ENCODE results near the gene NFE2L2. TPM values are rescaled to one million over a fixed set of nuclear protein-coding genes. Genes with fewer than 3 reads are reported as not detected.

NFE2L2 gene
- total RNA-seq, 1 donor from 2014 or later = 100 TPM

DNA sequence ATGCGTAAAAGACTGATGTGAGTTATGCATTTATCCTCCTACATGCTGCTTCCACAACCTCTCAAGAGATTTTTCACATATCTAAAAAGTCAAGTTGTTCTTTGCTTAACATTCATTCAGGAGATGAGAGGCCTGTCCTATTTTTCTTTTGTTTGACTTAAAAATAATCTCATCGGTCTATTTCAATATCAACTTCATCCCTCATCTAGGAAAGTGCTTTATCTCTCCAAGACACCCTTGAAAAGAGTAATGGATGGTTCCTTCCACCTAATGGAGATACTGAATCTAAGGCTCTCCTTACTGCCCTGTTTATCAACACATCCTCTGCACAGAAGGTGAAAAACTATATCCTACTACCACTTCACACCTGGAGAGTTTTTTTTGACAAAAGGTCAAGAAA lies 2.4 kb downstream of the NFE2L2 start:
- Mint-ChIP-seq H3K4me3 (ENCODE audit: unreplicated experiment) (peak overlapping the region; percentile 80), H3K9me3 (ENCODE audit: unreplicated experiment) (no peaks in the 10 kb centered on the region), H3K4me1 (ENCODE audit: unreplicated experiment) (peaks cover 58% of the 10 kb centered on the region), H3K36me3 (ENCODE audit: unreplicated experiment) (peaks cover 9% of the 10 kb centered on the region), H3K27me3 (ENCODE audit: unreplicated experiment) (no peaks in the 10 kb centered on the region), H3K27ac (ENCODE audit: unreplicated experiment) (peak overlapping the region; percentile 90)
- no peak for DNase-seq (ENCODE audit: extremely low spot score, unreplicated experiment)
- no peak for TF ChIP-seq CTCF (IDR thresholded peaks at IDR 0.05)

GRCh38 chr2:177261116-177262060 lies 3.1 kb downstream of the NFE2L2 start:
- TF ChIP-seq CTCF (IDR thresholded peaks at IDR 0.05) = no peak
- DNase-seq (ENCODE audit: extremely low spot score, unreplicated experiment) = no peak
- Mint-ChIP-seq H3K36me3 (ENCODE audit: unreplicated experiment) (peaks cover 9% of the 10 kb centered on the region), H3K9me3 (ENCODE audit: unreplicated experiment) (no peaks in the 10 kb centered on the region), H3K27ac (ENCODE audit: unreplicated experiment) (peak overlapping the region; percentile 90), H3K4me1 (ENCODE audit: unreplicated experiment) (peaks cover 58% of the 10 kb centered on the region), H3K27me3 (ENCODE audit: unreplicated experiment) (no peaks in the 10 kb centered on the region), H3K4me3 (ENCODE audit: unreplicated experiment) (peak overlapping the region; percentile 80)

- DNase-seq (ENCODE audit: extremely low spot score, unreplicated experiment) = no peak
- peak overlapping the region; percentile 56 for H3K27ac Mint-ChIP-seq (ENCODE audit: unreplicated experiment)
- peaks cover 57% of the 10 kb centered on the region for H3K4me1 Mint-ChIP-seq (ENCODE audit: unreplicated experiment)
- no peaks in the 10 kb centered on the region for H3K9me3 Mint-ChIP-seq (ENCODE audit: unreplicated experiment)
- peak overlapping the region; percentile 80 for H3K4me3 Mint-ChIP-seq (ENCODE audit: unreplicated experiment)
- H3K27me3 Mint-ChIP-seq (ENCODE audit: unreplicated experiment) = no peaks in the 10 kb centered on the region
- no peak for TF ChIP-seq CTCF (IDR thresholded peaks at IDR 0.05)
- H3K36me3 Mint-ChIP-seq (ENCODE audit: unreplicated experiment) = peaks cover 9% of the 10 kb centered on the region
Observed at GRCh38 chr2:177260379-177260778, 4.1 kb downstream of the NFE2L2 start.

GRCh38 chr2:177258059-177258458 lies 6.5 kb downstream of the NFE2L2 start:
- H3K4me3 Mint-ChIP-seq (ENCODE audit: unreplicated experiment) = no peak overlapping the region
- no peaks in the 10 kb centered on the region for H3K27me3 Mint-ChIP-seq (ENCODE audit: unreplicated experiment)
- DNase-seq (ENCODE audit: extremely low spot score, unreplicated experiment) = no peak
- H3K36me3 Mint-ChIP-seq (ENCODE audit: unreplicated experiment) = peaks cover 21% of the 10 kb centered on the region
- TF ChIP-seq CTCF (IDR thresholded peaks at IDR 0.05) = no peak
- peaks cover 80% of the 10 kb centered on the region for H3K4me1 Mint-ChIP-seq (ENCODE audit: unreplicated experiment)
- no peaks in the 10 kb centered on the region for H3K9me3 Mint-ChIP-seq (ENCODE audit: unreplicated experiment)
- H3K27ac Mint-ChIP-seq (ENCODE audit: unreplicated experiment) = no peak overlapping the region

GRCh38 chr2:177257471-177257870 lies 7.1 kb downstream of the NFE2L2 start:
- Mint-ChIP-seq H3K9me3 (ENCODE audit: unreplicated experiment) (no peaks in the 10 kb centered on the region), H3K4me1 (ENCODE audit: unreplicated experiment) (peaks cover 86% of the 10 kb centered on the region), H3K27ac (ENCODE audit: unreplicated experiment) (no peak overlapping the region), H3K36me3 (ENCODE audit: unreplicated experiment) (peaks cover 24% of the 10 kb centered on the region), H3K27me3 (ENCODE audit: unreplicated experiment) (no peaks in the 10 kb centered on the region), H3K4me3 (ENCODE audit: unreplicated experiment) (no peak overlapping the region)
- no peak for DNase-seq (ENCODE audit: extremely low spot score, unreplicated experiment)
- TF ChIP-seq CTCF (IDR thresholded peaks at IDR 0.05) = no peak
